Activated T-helper 1 cell treated with anti-CD3 and anti-CD28 coated beads, Interleukin-12 subunit alpha, Interleukin-12 subunit beta, Interleukin-2, Interleukin-4 antibody, amounts not matched to agents 30 ng/mL and 10 ng/mL and 1 ng/mL, durations not matched to agents 14 hours and 24 hours and 36 hours (primary cell): Measurements from ENCODE around the gene MEA1. TPM values are rescaled to one million over a fixed set of nuclear protein-coding genes. Genes with fewer than 3 reads are reported as not detected.

Experiments
- total RNA-seq: library from RNA; stranded (reverse); gene quantifications from 2 replicates; pipeline ENCODE4 v1.2.3, GENCODE V29; 2022

The MEA1 gene
- total RNA-seq, 1 donor from 2014 or later, result 92.7 TPM

Other genes with a start within 250 kb of the MEA1 start
- gene BICRAL, start 231.9 kb downstream of the MEA1 start, total RNA-seq, result 14.1 and 14.2 TPM in 2 replicates
- 179 TPM in 2 replicates for gene RPL7L1, start 134.3 kb downstream of the MEA1 start, total RNA-seq
- gene PTCRA, start 97.9 kb downstream of the MEA1 start, total RNA-seq, result not detected in 2 replicates
- 47.2 and 49.2 TPM in 2 replicates for gene CNPY3, start 84.5 kb downstream of the MEA1 start, total RNA-seq
- gene GNMT, start 53.2 kb downstream of the MEA1 start, total RNA-seq, result 0.54 and 0.60 TPM in 2 replicates
- 20.9 TPM in 2 replicates for gene PEX6, start 34.8 kb downstream of the MEA1 start, total RNA-seq
- 52.1 and 53.4 TPM in 2 replicates for gene PPP2R5D, start 29.4 kb downstream of the MEA1 start, total RNA-seq
- gene KLHDC3, start 303 bp upstream of the MEA1 start, total RNA-seq, result 76.6 and 77.0 TPM in 2 replicates
- gene RRP36, start 7.7 kb upstream of the MEA1 start, total RNA-seq, result 86.1 and 89.9 TPM in 2 replicates
- gene CUL7, start 39.9 kb upstream of the MEA1 start, total RNA-seq, result 20.1 and 23.2 TPM in 2 replicates
- gene MRPL2, start 45.5 kb upstream of the MEA1 start, total RNA-seq, result 89.6 and 97.4 TPM in 2 replicates
- 12.7 and 13.7 TPM in 2 replicates for gene KLC4, start 45.7 kb upstream of the MEA1 start, total RNA-seq
- gene PTK7, start 62.4 kb upstream of the MEA1 start, total RNA-seq, result 3.3 and 3.7 TPM in 2 replicates
- 61.4 and 61.9 TPM in 2 replicates for gene SRF, start 157.3 kb upstream of the MEA1 start, total RNA-seq
- gene CUL9, start 168.2 kb upstream of the MEA1 start, total RNA-seq, result 38.9 and 42.2 TPM in 2 replicates
- gene DNPH1, start 215.5 kb upstream of the MEA1 start, total RNA-seq, result 65.8 and 71.6 TPM in 2 replicates
- gene TTBK1, start 229.5 kb upstream of the MEA1 start, total RNA-seq, result 1.7 and 2.0 TPM in 2 replicates